ENCODE results near the gene ZAR1L.

The ZAR1L gene

GRCh38 chr13:32253911-32254399, 61.2 kb downstream of the ZAR1L start:
- DNase-seq = no peak

Measured in SIG-M5 (cell line).